Tibial artery (tissue), 4 donors: ENCODE measurements around the gene MFSD6.

Source experiments
- DNase-seq, 2 donors: peaks; one replicate each; pipeline ENCODE4 v3.0.0-alpha.2; 2019
- H3K27ac ChIP-seq, 2 donors: fragments of 200-600 bp; sonication (generic) in 1 of 2; 1 replicate in 1 of 2; 2 replicates in 1 of 2; pipeline ENCODE4 v1.5.1; 2018 to 2019; ENCODE audit warnings: mild to moderate bottlenecking in 1 of 2
- H3K27me3 ChIP-seq, 2 donors: fragments of 200-600 bp; sonication (generic) in 1 of 2; one replicate each; pipeline versions ENCODE4 v1.5.1 to v1.6.0; 2016 to 2019
- H3K36me3 ChIP-seq, 3 donors: fragments of 200-600 bp; sonication (generic) in 2 of 3; one replicate each; pipeline ENCODE4 v1.5.1; 2016 to 2019; ENCODE audit warnings: mild to moderate bottlenecking in 2 of 3
- H3K4me1 ChIP-seq, 4 donors: fragments of 200-600 bp; sonication (generic) in 2 of 4; 1 replicate in 3 of 4; 2 replicates in 1 of 4; pipeline ENCODE4 v1.5.1; 2016 to 2019
- H3K4me3 ChIP-seq, 2 donors: fragments of 200-600 bp; sonication (generic) in 1 of 2; 1 replicate in 1 of 2; 2 replicates in 1 of 2; pipeline ENCODE4 v1.5.1; 2018 to 2019; ENCODE audit warnings: mild to moderate bottlenecking in 2 of 2
- H3K9me3 ChIP-seq, 3 donors: fragments of 200-600 bp; sonication (generic) in 1 of 3; one replicate each; pipeline ENCODE4 v1.5.1; 2016 to 2019
- intact Hi-C: fragments of 100-400 bp; cut with DNase I; formaldehyde crosslinking; loops from one replicate; pipeline ENCODE4 v1.15.0; 2023; ENCODE audit warnings: low total_unique reads
- TF ChIP-seq, protein P1 (sequence below), 2 experiments: fragments of 200-600 bp in 1 of 2; fragments of 450-650 bp in 1 of 2; IDR thresholded peaks; one replicate each; pipeline ENCODE4 v1.5.1; 2017 to 2019; ENCODE audit warnings: antibody characterized with exemption in 2 of 2, mild to moderate bottlenecking in 1 of 2, moderate library complexity in 1 of 2

The MFSD6 gene

DNA sequence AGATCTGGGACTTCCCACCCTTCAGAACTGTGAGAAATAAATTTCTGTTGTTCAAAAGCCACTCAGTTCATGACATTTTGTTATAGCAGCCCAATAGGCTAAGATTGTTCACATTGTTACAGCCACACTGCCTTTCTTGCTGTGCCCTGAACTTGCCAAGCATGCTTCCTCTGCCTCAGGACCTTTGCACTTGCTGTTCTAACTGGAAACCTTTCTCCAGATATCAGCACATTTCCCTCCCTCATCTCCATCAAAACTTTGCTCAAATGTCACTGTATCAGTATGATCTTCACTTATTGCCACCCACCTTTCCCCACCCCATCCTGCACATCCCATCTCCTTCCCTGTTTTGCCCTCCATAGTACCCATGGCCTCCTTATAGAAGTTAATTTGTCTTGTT is 32.1 kb upstream of the MFSD6 start:
- Histone ChIP-seq H3K27me3 (no peaks in the 10 kb centered on the region), H3K4me3 (no peak overlapping the region), H3K27ac (no peak overlapping the region), H3K36me3 (peaks cover 0 to 3% (median 2%) of the 10 kb centered on the region in 3 donors), H3K4me1 (peaks cover 0 to 5% (median 0%) of the 10 kb centered on the region in 4 donors), H3K9me3 (no peaks in the 10 kb centered on the region)
- intact Hi-C loops: no loop called here
- TF ChIP-seq, protein P1, sequence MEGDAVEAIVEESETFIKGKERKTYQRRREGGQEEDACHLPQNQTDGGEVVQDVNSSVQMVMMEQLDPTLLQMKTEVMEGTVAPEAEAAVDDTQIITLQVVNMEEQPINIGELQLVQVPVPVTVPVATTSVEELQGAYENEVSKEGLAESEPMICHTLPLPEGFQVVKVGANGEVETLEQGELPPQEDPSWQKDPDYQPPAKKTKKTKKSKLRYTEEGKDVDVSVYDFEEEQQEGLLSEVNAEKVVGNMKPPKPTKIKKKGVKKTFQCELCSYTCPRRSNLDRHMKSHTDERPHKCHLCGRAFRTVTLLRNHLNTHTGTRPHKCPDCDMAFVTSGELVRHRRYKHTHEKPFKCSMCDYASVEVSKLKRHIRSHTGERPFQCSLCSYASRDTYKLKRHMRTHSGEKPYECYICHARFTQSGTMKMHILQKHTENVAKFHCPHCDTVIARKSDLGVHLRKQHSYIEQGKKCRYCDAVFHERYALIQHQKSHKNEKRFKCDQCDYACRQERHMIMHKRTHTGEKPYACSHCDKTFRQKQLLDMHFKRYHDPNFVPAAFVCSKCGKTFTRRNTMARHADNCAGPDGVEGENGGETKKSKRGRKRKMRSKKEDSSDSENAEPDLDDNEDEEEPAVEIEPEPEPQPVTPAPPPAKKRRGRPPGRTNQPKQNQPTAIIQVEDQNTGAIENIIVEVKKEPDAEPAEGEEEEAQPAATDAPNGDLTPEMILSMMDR (IDR thresholded peaks at IDR 0.05): no peak
- DNase-seq: no peak

DNA sequence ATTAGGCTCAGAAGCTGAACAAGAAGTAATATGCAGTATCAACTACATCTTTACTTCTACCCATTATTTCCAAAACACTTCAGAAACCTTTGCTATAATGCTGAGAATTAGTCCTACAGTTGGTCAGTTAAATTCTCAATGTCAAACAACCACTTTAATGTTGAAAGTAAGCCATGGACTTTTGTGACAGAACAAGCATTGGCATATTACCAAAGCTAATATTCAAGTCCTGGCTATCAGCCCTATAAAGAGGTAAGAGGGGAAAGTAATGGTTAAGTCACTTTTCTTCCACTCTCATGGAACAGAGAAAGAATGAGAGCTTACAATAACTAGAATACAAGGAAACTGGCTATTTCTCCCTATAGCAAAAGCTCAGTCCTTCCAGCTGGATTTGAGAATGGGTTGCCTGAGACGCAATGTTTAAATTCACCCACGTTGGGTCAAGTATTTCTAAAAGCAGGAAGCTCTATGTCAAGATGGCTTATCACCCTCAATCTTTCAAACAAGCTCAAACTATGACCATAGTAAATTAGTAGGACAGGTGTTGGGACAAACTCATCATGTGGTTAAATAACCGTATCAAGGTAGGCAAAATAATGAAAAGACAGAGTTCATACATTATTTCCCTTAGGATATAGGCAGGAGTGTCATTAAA is 31.4 kb upstream of the MFSD6 start:
- peaks cover 0 to 5% (median 0%) of the 10 kb centered on the region in 4 donors for H3K4me1 ChIP-seq
- H3K27ac ChIP-seq: no peak overlapping the region
- TF ChIP-seq, protein P1 (IDR thresholded peaks at IDR 0.05): no peak
- intact Hi-C loops: no loop called here
- H3K9me3 ChIP-seq: no peaks in the 10 kb centered on the region
- H3K27me3 ChIP-seq: no peaks in the 10 kb centered on the region
- H3K36me3 ChIP-seq: no peaks in the 10 kb centered on the region
- H3K4me3 ChIP-seq: no peak overlapping the region
- DNase-seq: no peak

DNA sequence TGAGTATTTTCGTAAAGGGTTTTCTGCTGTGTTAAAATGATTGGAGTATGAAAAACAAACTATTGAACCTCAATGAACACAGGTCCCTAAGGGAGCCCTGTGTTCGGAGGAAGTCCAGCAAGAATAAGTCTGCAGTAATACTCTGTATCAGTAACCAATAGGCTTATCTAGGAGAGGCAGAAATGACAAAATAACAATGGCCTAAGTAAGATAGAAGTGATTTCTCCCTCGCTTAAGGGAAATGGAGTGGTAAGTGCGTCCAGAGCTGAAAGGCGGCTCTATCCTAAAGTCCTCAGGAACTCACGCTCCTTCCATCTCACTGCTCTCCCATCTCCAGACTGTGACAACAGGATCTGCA is 29.3 kb upstream of the MFSD6 start:
- TF ChIP-seq, protein P1 (IDR thresholded peaks at IDR 0.05): no peak
- Histone ChIP-seq H3K36me3 (no peaks in the 10 kb centered on the region), H3K27me3 (no peaks in the 10 kb centered on the region), H3K4me3 (no peak overlapping the region), H3K9me3 (no peaks in the 10 kb centered on the region), H3K4me1 (no peaks in the 10 kb centered on the region), H3K27ac (no peak overlapping the region)
- DNase-seq: no peak
- intact Hi-C loops: no loop called here

DNA sequence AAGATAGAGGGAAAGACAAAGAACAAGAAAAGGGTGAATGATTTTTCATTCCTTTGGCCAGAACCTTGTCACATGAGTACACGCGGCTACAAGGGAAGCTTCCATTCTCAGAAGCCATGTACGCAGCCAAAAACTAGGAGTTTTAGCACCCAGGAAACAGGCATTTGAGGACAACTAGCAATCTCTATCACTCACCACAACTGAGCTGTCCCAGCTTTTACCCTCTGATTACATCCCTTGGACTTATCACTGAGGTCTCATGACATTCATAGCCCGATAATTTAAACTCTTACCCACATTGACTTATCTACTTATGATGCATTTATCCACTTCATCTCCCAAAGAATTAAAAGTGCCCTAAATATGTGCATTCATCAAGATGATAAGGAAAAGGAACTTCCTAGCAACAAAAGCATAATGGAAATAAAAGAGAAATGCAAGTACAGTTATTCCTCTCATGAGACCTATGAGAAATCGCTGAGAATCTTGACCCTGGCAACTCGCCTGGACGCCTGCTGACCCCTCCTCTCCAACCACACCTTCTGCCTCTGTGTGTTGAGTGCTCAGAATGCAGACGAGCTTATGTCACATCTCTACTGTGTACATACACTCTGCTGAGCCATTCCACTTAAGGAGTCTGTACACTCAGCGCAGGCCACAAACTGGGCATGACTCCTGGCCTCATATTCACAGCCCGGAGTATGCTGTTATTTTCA is 28.7 kb upstream of the MFSD6 start:
- intact Hi-C loops: no loop called here
- DNase-seq: no peak
- no peaks in the 10 kb centered on the region for H3K9me3 ChIP-seq
- TF ChIP-seq, protein P1 (IDR thresholded peaks at IDR 0.05): no peak
- H3K4me1 ChIP-seq: no peaks in the 10 kb centered on the region
- H3K36me3 ChIP-seq: no peaks in the 10 kb centered on the region
- no peak overlapping the region for H3K27ac ChIP-seq
- no peak overlapping the region for H3K4me3 ChIP-seq
- no peaks in the 10 kb centered on the region for H3K27me3 ChIP-seq

DNA sequence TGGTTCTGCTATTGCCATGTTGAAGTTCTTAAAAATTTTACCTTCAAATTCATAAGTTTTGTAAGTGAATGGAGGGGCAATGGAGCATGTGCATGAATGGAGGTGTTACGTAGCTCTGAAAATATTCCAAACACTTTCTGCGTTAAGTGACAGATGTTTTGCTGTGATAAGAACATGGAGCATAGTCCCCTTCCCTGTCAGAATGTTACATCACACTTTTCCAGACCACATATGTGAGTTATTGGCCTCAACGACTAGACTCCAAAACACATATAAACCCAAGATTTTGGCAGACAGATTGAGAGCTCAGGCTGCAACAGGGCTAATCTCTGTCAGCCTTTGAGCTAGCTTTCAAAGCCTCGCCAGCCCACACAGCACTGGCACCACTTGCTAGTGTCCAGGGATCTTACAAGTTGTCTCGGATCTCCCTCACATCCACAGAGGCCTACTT is 27.2 kb upstream of the MFSD6 start:
- TF ChIP-seq, protein P1 (IDR thresholded peaks at IDR 0.05): no peak
- H3K4me1 ChIP-seq: no peaks in the 10 kb centered on the region
- no peak overlapping the region for H3K27ac ChIP-seq
- H3K36me3 ChIP-seq: no peaks in the 10 kb centered on the region
- no peaks in the 10 kb centered on the region for H3K9me3 ChIP-seq
- no peak for DNase-seq
- no peaks in the 10 kb centered on the region for H3K27me3 ChIP-seq
- no peak overlapping the region for H3K4me3 ChIP-seq
- intact Hi-C loops: no loop called here
